ENCODE results near the gene MAD1L1. TPM values are rescaled to one million over a fixed set of nuclear protein-coding genes. Genes with fewer than 3 reads are reported as not detected.

Gene MAD1L1
- total RNA-seq, 2 experiments from 2014 or later, result 58.3 to 65.3 TPM

DNA sequence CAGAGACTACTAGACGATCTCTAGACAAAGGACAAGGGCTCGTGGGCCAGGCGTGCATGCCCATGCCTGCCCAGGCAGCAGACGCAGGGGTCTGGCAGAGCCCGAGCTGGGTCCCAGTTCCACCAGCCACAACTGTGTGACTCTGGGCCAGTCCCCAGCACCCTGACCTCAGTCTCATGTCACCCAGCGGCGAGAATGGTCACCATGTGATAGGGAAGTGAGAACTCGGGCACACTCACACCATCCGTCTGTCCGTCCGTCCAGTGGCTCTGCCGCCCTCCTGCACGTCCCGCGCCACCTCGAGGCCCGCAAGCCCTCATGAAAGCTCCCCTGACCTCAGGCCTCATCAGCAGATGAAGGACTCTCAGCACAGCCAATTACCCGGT, 282.7 kb downstream of the MAD1L1 start:
- H3K79me2 ChIP-seq (ENCODE audit: insufficient read depth, low read depth, low read length), result no peaks in the 10 kb centered on the region
- no TSS peak for BruUV-seq (replicated peaks)
- intact Hi-C loops (cut with micrococcal nuclease; ENCODE audit: unreplicated experiment), result no loop called here

DNA sequence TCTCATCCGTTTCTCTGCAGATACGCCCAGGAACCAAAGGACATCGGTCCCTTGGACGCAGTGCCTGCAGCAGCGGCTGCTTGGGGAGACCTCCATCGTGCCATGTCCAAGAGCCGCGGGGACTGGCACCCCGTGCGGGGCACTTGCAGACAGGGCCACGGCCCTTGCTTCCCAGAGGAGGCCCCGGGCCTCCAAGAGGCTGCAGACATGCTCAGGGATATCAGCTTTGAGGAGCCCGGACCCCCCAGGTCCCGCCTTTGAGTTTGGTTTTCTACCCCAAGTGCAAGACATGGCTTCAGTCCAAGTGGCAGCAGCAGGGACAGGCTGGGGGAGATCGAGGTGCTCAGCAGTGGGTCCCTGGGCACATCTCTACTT, 283.1 kb downstream of the MAD1L1 start:
- H3K4me1 ChIP-seq (ENCODE audit: insufficient read depth, low read length, poor library complexity, severe bottlenecking), result no peaks in the 10 kb centered on the region
- ChIA-PET CTCF (ENCODE audit: unreplicated experiment) (no interaction called here), POLR2A (no interaction called here)
- H3K4me3 ChIP-seq (ENCODE audit: low read depth, low read length, poor library complexity, severe bottlenecking), result no peak overlapping the region
- H3K79me2 ChIP-seq (ENCODE audit: insufficient read depth, low read depth, low read length), result no peaks in the 10 kb centered on the region
- no peaks in the 10 kb centered on the region for H4K20me1 ChIP-seq (ENCODE audit: insufficient read depth, low read length)
- H2AFZ ChIP-seq (ENCODE audit: low read length), result no peak overlapping the region
- no TSS peak for BruUV-seq (replicated peaks)
- TF ChIP-seq EZH2phosphoT487 (IDR thresholded peaks at IDR 0.05; ENCODE audit: borderline replicate concordance, low read depth, low read length), result no peak
- TF ChIP-seq, protein P1, sequence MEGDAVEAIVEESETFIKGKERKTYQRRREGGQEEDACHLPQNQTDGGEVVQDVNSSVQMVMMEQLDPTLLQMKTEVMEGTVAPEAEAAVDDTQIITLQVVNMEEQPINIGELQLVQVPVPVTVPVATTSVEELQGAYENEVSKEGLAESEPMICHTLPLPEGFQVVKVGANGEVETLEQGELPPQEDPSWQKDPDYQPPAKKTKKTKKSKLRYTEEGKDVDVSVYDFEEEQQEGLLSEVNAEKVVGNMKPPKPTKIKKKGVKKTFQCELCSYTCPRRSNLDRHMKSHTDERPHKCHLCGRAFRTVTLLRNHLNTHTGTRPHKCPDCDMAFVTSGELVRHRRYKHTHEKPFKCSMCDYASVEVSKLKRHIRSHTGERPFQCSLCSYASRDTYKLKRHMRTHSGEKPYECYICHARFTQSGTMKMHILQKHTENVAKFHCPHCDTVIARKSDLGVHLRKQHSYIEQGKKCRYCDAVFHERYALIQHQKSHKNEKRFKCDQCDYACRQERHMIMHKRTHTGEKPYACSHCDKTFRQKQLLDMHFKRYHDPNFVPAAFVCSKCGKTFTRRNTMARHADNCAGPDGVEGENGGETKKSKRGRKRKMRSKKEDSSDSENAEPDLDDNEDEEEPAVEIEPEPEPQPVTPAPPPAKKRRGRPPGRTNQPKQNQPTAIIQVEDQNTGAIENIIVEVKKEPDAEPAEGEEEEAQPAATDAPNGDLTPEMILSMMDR (conservative IDR thresholded peaks at IDR 0.05; ENCODE audit: low read length), result no peak
- no peak overlapping the region for H3K4me2 ChIP-seq (ENCODE audit: low read length)
- H3K9me3 ChIP-seq (ENCODE audit: low read length), result no peaks in the 10 kb centered on the region
- no peak for DNase-seq (ENCODE audit: low spot score)
- H3K9me2 ChIP-seq (ENCODE audit: insufficient read depth, low read length), result no peaks in the 10 kb centered on the region
- H3K27ac ChIP-seq (ENCODE audit: low read depth, low read length, poor library complexity, severe bottlenecking), result no peak overlapping the region
- no peaks in the 10 kb centered on the region for H3K36me3 ChIP-seq (ENCODE audit: insufficient read depth, low read length)
- intact Hi-C loops (cut with micrococcal nuclease; ENCODE audit: unreplicated experiment), result no loop called here

More for the DNA sequence above, 282.7 kb downstream of the MAD1L1 start:
- Histone ChIP-seq H3K36me3 (ENCODE audit: insufficient read depth, low read length) (no peaks in the 10 kb centered on the region), H3K9me2 (ENCODE audit: insufficient read depth, low read length) (no peaks in the 10 kb centered on the region), H2AFZ (ENCODE audit: low read length) (no peak overlapping the region), H3K4me3 (ENCODE audit: low read depth, low read length, poor library complexity, severe bottlenecking) (no peak overlapping the region), H3K9me3 (ENCODE audit: low read length) (no peaks in the 10 kb centered on the region), H3K27ac (ENCODE audit: low read depth, low read length, poor library complexity, severe bottlenecking) (no peak overlapping the region), H3K4me2 (ENCODE audit: low read length) (no peak overlapping the region), H4K20me1 (ENCODE audit: insufficient read depth, low read length) (no peaks in the 10 kb centered on the region), H3K4me1 (ENCODE audit: insufficient read depth, low read length, poor library complexity, severe bottlenecking) (no peaks in the 10 kb centered on the region)
- CTCF ChIA-PET (ENCODE audit: unreplicated experiment), result no interaction called here
- TF ChIP-seq EZH2phosphoT487 (IDR thresholded peaks at IDR 0.05; ENCODE audit: borderline replicate concordance, low read depth, low read length), result no peak
- TF ChIP-seq, protein P1 (conservative IDR thresholded peaks at IDR 0.05; ENCODE audit: low read length), result no peak
- no peak for DNase-seq (ENCODE audit: low spot score)
- POLR2A ChIA-PET, result no interaction called here

DNA sequence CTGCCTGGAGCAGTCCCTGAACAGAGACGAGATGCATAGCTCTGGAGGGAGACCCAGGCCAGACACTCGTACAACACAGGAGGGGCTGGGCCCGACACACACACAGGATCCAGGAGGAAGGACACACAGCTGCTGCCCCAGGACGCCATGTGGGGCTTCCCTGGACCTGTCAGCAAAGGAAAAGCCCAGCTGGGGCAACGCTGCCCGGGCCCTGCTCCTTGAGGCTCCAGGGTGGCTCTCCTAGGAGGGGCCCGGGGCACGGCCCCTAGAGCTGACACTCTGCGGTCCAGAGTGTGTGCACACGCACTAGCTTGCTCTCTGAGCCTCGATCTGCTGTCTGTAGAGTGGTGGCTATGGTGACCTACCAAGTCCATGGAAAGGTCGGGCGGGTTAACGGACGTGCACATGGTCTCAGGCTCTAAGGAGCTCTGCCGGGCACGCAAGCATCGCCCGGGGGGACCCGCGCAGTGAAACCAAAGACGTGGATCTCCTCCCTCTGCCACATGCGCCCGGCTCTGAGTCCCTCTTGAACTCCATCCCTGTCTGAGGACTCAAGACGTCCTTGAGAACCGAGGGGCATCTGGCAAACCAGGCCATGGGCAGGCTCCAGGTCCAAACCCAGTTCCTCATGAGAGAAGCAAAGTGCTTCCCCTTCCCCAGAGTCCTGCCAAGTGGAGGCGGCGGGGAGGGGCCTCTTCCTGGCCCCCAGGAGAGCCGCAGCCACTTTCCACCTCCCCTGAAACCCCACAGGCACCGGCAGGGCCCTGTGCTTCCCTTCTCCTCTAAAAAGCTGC, 283.7 kb downstream of the MAD1L1 start:
- intact Hi-C loops (cut with micrococcal nuclease; ENCODE audit: unreplicated experiment), result no loop called here
- no peak overlapping the region for H3K4me2 ChIP-seq (ENCODE audit: low read length)
- H2AFZ ChIP-seq (ENCODE audit: low read length), result no peak overlapping the region
- ChIA-PET POLR2A (no interaction called here), CTCF (ENCODE audit: unreplicated experiment) (no interaction called here)
- H4K20me1 ChIP-seq (ENCODE audit: insufficient read depth, low read length), result no peaks in the 10 kb centered on the region
- no peaks in the 10 kb centered on the region for H3K79me2 ChIP-seq (ENCODE audit: insufficient read depth, low read depth, low read length)
- H3K36me3 ChIP-seq (ENCODE audit: insufficient read depth, low read length), result no peaks in the 10 kb centered on the region
- no peak for DNase-seq (ENCODE audit: low spot score)
- H3K4me3 ChIP-seq (ENCODE audit: low read depth, low read length, poor library complexity, severe bottlenecking), result no peak overlapping the region
- TF ChIP-seq, protein P1 (conservative IDR thresholded peaks at IDR 0.05; ENCODE audit: low read length), result no peak
- TF ChIP-seq EZH2phosphoT487 (IDR thresholded peaks at IDR 0.05; ENCODE audit: borderline replicate concordance, low read depth, low read length), result no peak
- no peak overlapping the region for H3K27ac ChIP-seq (ENCODE audit: low read depth, low read length, poor library complexity, severe bottlenecking)
- no peaks in the 10 kb centered on the region for H3K4me1 ChIP-seq (ENCODE audit: insufficient read depth, low read length, poor library complexity, severe bottlenecking)
- no peaks in the 10 kb centered on the region for H3K9me2 ChIP-seq (ENCODE audit: insufficient read depth, low read length)
- no peaks in the 10 kb centered on the region for H3K9me3 ChIP-seq (ENCODE audit: low read length)
- no TSS peak for BruUV-seq (replicated peaks)

Data from OCI-LY7 (cell line).